Measurements from ENCODE around the gene TTC21A.
"Not testable (repeated sequence)": the region's sequence is repeated elsewhere in the genome, so short reads cannot be mapped to it uniquely, and the experiment has no call there.

Gene TTC21A

GRCh38 chr3:39107388-39108199 is at the start of gene TTC21A, which contains the start of gene GORASP1:
Gene TTC21A, plus strand, starts transcription at chr3:39107680. Its CDS starts 158 bp downstream, at chr3:39107838.
Gene GORASP1, minus strand, starts transcription at chr3:39107627. Its CDS starts 86 bp downstream, at chr3:39107541.
- Histone ChIP-seq H3K27me3 (replicated peaks; ENCODE audit: control insufficient read depth, insufficient read depth, low read length) (no peaks in the 10 kb centered on the region), H3K4me3 (replicated peaks; ENCODE audit: low read depth, low read length) (peak within 1 kb of the TSS; percentile 86), H3K36me3 (ENCODE audit: control insufficient read depth, insufficient read depth, low read length) (no peaks in the 10 kb centered on the region; the same call in 1 of the 2 replicates)
- peak; percentile 70 for DNase-seq (ENCODE audit: extremely low read depth, insufficient read length)
- TF ChIP-seq, protein P1, sequence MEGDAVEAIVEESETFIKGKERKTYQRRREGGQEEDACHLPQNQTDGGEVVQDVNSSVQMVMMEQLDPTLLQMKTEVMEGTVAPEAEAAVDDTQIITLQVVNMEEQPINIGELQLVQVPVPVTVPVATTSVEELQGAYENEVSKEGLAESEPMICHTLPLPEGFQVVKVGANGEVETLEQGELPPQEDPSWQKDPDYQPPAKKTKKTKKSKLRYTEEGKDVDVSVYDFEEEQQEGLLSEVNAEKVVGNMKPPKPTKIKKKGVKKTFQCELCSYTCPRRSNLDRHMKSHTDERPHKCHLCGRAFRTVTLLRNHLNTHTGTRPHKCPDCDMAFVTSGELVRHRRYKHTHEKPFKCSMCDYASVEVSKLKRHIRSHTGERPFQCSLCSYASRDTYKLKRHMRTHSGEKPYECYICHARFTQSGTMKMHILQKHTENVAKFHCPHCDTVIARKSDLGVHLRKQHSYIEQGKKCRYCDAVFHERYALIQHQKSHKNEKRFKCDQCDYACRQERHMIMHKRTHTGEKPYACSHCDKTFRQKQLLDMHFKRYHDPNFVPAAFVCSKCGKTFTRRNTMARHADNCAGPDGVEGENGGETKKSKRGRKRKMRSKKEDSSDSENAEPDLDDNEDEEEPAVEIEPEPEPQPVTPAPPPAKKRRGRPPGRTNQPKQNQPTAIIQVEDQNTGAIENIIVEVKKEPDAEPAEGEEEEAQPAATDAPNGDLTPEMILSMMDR (IDR thresholded peaks at IDR 0.05; ENCODE audit: insufficient read depth, low read length, poor library complexity, severe bottlenecking), result no peak

DNA sequence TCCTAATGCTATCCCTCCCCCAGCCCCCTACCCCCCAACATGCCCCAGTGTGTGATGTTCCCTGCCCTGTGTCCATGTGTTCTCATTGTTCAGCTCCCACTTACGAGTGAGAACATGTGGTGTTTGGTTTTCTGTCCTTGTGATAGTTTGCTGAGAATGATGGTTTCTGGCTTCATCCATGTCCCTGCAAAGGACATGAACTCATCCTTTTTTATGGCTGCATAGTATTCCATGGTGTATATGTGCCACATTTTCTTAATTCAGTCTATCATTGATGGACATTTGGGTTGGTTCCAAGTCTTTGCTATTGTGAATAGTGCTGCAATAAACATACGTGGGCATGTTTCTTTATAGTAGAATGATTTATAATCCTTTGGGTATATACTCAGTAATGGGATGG is 46.3 kb upstream of the TTC21A start:
- DNase-seq (ENCODE audit: extremely low read depth, insufficient read length); H3K36me3 ChIP-seq (ENCODE audit: control insufficient read depth, insufficient read depth, low read length); H3K27me3 ChIP-seq (replicated peaks; ENCODE audit: control insufficient read depth, insufficient read depth, low read length); H3K4me3 ChIP-seq (replicated peaks; ENCODE audit: low read depth, low read length): not testable (repeated sequence)

- Histone ChIP-seq H3K4me3 (replicated peaks; ENCODE audit: low read depth, low read length) (no peak overlapping the region), H3K27me3 (replicated peaks; ENCODE audit: control insufficient read depth, insufficient read depth, low read length) (no peaks in the 10 kb centered on the region), H3K36me3 (ENCODE audit: control insufficient read depth, insufficient read depth, low read length) (no peaks in the 10 kb centered on the region; the same call in none of the 2 replicates)
- no peak for DNase-seq (ENCODE audit: extremely low read depth, insufficient read length)
- TF ChIP-seq, protein P1 (IDR thresholded peaks at IDR 0.05; ENCODE audit: insufficient read depth, low read length, poor library complexity, severe bottlenecking), result no peak
Observed at GRCh38 chr3:39062180-39062579, 45.3 kb upstream of the TTC21A start.

DNA sequence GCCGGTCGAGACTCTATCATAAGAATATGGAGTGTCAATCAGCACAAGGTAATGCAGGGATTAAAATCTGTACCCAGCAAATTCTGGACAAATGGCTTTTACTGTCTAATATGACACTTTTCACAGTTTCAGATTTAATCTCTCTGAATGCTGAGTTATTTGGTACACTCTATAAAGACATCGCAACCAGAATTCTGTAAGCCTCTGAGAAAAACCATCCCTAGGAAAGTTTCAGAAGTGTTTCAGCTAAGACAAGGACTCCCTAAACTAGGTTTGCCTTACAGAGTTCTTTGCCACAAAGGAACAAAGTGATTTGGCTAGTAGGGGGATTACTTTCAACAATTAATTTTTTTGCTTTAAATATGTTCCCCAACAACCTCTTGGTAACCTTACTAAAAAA is 44.3 kb upstream of the TTC21A start:
- DNase-seq (ENCODE audit: extremely low read depth, insufficient read length), result no peak
- H3K4me3 ChIP-seq (replicated peaks; ENCODE audit: low read depth, low read length), result no peak overlapping the region
- peaks cover 2% of the 10 kb centered on the region for H3K36me3 ChIP-seq (ENCODE audit: control insufficient read depth, insufficient read depth, low read length)
- TF ChIP-seq, protein P1 (IDR thresholded peaks at IDR 0.05; ENCODE audit: insufficient read depth, low read length, poor library complexity, severe bottlenecking), result no peak
- no peaks in the 10 kb centered on the region for H3K27me3 ChIP-seq (replicated peaks; ENCODE audit: control insufficient read depth, insufficient read depth, low read length)

- no peak for DNase-seq (ENCODE audit: extremely low read depth, insufficient read length)
- TF ChIP-seq, protein P1 (IDR thresholded peaks at IDR 0.05; ENCODE audit: insufficient read depth, low read length, poor library complexity, severe bottlenecking), result no peak
- peaks cover 2% of the 10 kb centered on the region for H3K36me3 ChIP-seq (ENCODE audit: control insufficient read depth, insufficient read depth, low read length)
- no peak overlapping the region for H3K4me3 ChIP-seq (replicated peaks; ENCODE audit: low read depth, low read length)
- no peaks in the 10 kb centered on the region for H3K27me3 ChIP-seq (replicated peaks; ENCODE audit: control insufficient read depth, insufficient read depth, low read length)
Observed at GRCh38 chr3:39064646-39065045, 42.8 kb upstream of the TTC21A start.

- Histone ChIP-seq H3K4me3 (replicated peaks; ENCODE audit: low read depth, low read length) (no peak overlapping the region), H3K36me3 (ENCODE audit: control insufficient read depth, insufficient read depth, low read length) (peaks cover 2% of the 10 kb centered on the region), H3K27me3 (replicated peaks; ENCODE audit: control insufficient read depth, insufficient read depth, low read length) (no peaks in the 10 kb centered on the region)
- TF ChIP-seq, protein P1 (IDR thresholded peaks at IDR 0.05; ENCODE audit: insufficient read depth, low read length, poor library complexity, severe bottlenecking), result peak; percentile 67
- DNase-seq (ENCODE audit: extremely low read depth, insufficient read length), result peak; percentile 15
Observed at GRCh38 chr3:39065197-39065596, 42.3 kb upstream of the TTC21A start.
